CD4-positive, alpha-beta T cell (primary cell): ENCODE results near the gene SRSF7. TPM values are rescaled to one million over a fixed set of nuclear protein-coding genes. Genes with fewer than 3 reads are reported as not detected.
A peak's percentile ranks its signal among the peaks of the same experiment; 100 is the strongest.

Experiments
- ATAC-seq: fragments of 200-7000 bp; cut with Tn5 transposase; one replicate; pipeline ENCODE4 v1.10.0; 2022; ENCODE audit warnings: mild to moderate bottlenecking; ENCODE audit not compliant: poor library complexity
- CTCF ChIA-PET: fragments of 350-600 bp; sonication (Branson Sonifier 250); formaldehyde crosslinking; loops from one replicate; lab custom pipeline; 2021; ENCODE audit warnings: antibody characterized with exemption, inconsistent platforms; lab: Charles Lee
- POLR2A ChIA-PET: fragments of 350-600 bp; sonication (Branson Sonifier 250); formaldehyde crosslinking; loops from one replicate; lab custom pipeline; 2021; ENCODE audit warnings: antibody characterized with exemption, inconsistent platforms; lab: Charles Lee
- DNase-seq, 14 experiments: peaks; one replicate each; pipeline ENCODE4 v3.0.0-alpha.2; 2013 to 2020; ENCODE audit warnings: mixed read lengths in 2 of 14
- H3K27ac ChIP-seq, 2 donors: one replicate each; pipeline versions ENCODE4 v1.5.1 to v1.7.0; 2013; ENCODE audit warnings: low read length in 2 of 2, low read depth in 1 of 2, mild to moderate bottlenecking in 1 of 2
- H3K27me3 ChIP-seq, 2 experiments: 1 replicate in 1 of 2; 2 replicates in 1 of 2; pipeline versions ENCODE4 v1.6.1 to v1.7.0; 2013; ENCODE audit warnings: low read length in 2 of 2, control low read depth in 1 of 2, mild to moderate bottlenecking in 1 of 2, moderate library complexity in 1 of 2; ENCODE audit not compliant: insufficient read depth in 2 of 2, control insufficient read depth in 1 of 2
- H3K36me3 ChIP-seq: one replicate; pipeline ENCODE4 v1.6.1; 2013; ENCODE audit warnings: low read length, control low read depth; ENCODE audit not compliant: insufficient read depth
- H3K4me1 ChIP-seq: one replicate; pipeline ENCODE4 v1.6.1; 2013; ENCODE audit warnings: low read length, control low read depth; ENCODE audit not compliant: insufficient read depth
- H3K4me3 ChIP-seq: one replicate; pipeline ENCODE4 v1.5.1; 2013; ENCODE audit warnings: mild to moderate bottlenecking, low read length, moderate library complexity
- H3K9me3 ChIP-seq, 2 experiments: 1 replicate in 1 of 2; 2 replicates in 1 of 2; pipeline versions ENCODE4 v1.6.1 to v1.7.0; 2013; ENCODE audit warnings: low read length in 2 of 2, mild to moderate bottlenecking in 2 of 2, control low read depth in 1 of 2, moderate library complexity in 1 of 2; ENCODE audit not compliant: control insufficient read depth in 1 of 2, insufficient read depth in 1 of 2
- H3K27ac Mint-ChIP-seq: one replicate; pipeline ENCODE4 v1.8.0; 2020; ENCODE audit warnings: mixed read lengths
- H3K27me3 Mint-ChIP-seq: one replicate; pipeline ENCODE4 v1.8.0; 2021; ENCODE audit warnings: mixed read lengths
- H3K36me3 Mint-ChIP-seq: one replicate; pipeline ENCODE4 v1.8.0; 2021; ENCODE audit warnings: low read depth, mixed read lengths
- H3K4me1 Mint-ChIP-seq: one replicate; pipeline ENCODE4 v1.8.0; 2021; ENCODE audit warnings: low read depth, mixed read lengths
- H3K4me3 Mint-ChIP-seq: one replicate; pipeline ENCODE4 v1.8.0; 2020; ENCODE audit warnings: mild to moderate bottlenecking, mixed read lengths
- H3K9me3 Mint-ChIP-seq: one replicate; pipeline ENCODE4 v1.8.0; 2020; ENCODE audit warnings: mixed read lengths
- CTCF ChIP-seq: fragments of 200-600 bp; IDR thresholded peaks from one replicate; pipeline ENCODE4 v1.8.0; 2022; ENCODE audit warnings: antibody characterized with exemption, mild to moderate bottlenecking
- intact Hi-C, 2 experiments: fragments of 100-400 bp; cut with DNase I in 1 of 2; cut with micrococcal nuclease in 1 of 2; formaldehyde crosslinking; loops; one replicate each; pipeline versions ENCODE4 v1.15.1 to v1.9.0; 2023 to 2025; cut with DNase I, micrococcal nuclease
- total RNA-seq, 174 experiments: library from RNA in 2 of 174; stranded (reverse) in 2 of 174; gene quantifications; one replicate each; pipeline ENCODE4 v1.2.3 and lab custom pipeline; 2021 to 2026

SRSF7 gene
- total RNA-seq, 2 experiments from 2014 or later: 550 to 557 TPM

GRCh38 chr2:38743672-38744398 is 7.3 kb downstream of the SRSF7 start:
- Mint-ChIP-seq H3K36me3 (peaks cover 88% of the 10 kb centered on the region), H3K4me3 (peak overlapping the region; percentile 23), H3K4me1 (peaks cover 80% of the 10 kb centered on the region), H3K27me3 (no peaks in the 10 kb centered on the region), H3K9me3 (no peaks in the 10 kb centered on the region), H3K27ac (peak overlapping the region; percentile 94)
- ATAC-seq (no peak), DNase-seq (no peak)
- intact Hi-C loops: loop anchor here (5.0 to 10.0 kb wide), 2 partner anchors 142 to 1659 kb away; partner anchors contain the start of genes HNRNPLL (in 2 of the 2), GPATCH11 (in 1 of the 2) and HEATR5B (in 1 of the 2)
- Histone ChIP-seq H3K4me1 (peaks cover 34% of the 10 kb centered on the region), H3K27ac (no peak overlapping the region), H3K9me3 (no peaks in the 10 kb centered on the region), H3K36me3 (peaks cover 74% of the 10 kb centered on the region), H3K4me3 (no peak overlapping the region), H3K27me3 (no peaks in the 10 kb centered on the region)
- POLR2A ChIA-PET: interaction anchor here (0.6 to 6.7 kb wide), 12 partner anchors 7 to 377 kb away, joined by 3 to 66 read pairs (median 3); partner anchors contain the start of genes GALM, SOS1 and SRSF7
- CTCF ChIA-PET: interaction anchor here (1.4 to 1.9 kb wide), 3 partner anchors 140 to 164 kb away, joined by 4 to 12 read pairs (median 7); no protein-coding TSS in a partner anchor
- no peak for TF ChIP-seq CTCF

GRCh38 chr2:38742797-38743559 is 8.2 kb downstream of the SRSF7 start:
- TF ChIP-seq CTCF: no peak
- intact Hi-C loops: loop anchor here (1.0 to 10.0 kb wide), 3 partner anchors 141 to 1658 kb away; partner anchors contain the start of genes HNRNPLL (in 2 of the 2), GPATCH11 (in 1 of the 2) and HEATR5B (in 1 of the 2)
- Histone ChIP-seq H3K27me3 (no peaks in the 10 kb centered on the region), H3K27ac (no peak overlapping the region), H3K36me3 (peaks cover 67% of the 10 kb centered on the region), H3K9me3 (no peaks in the 10 kb centered on the region), H3K4me1 (peaks cover 27% of the 10 kb centered on the region), H3K4me3 (no peak overlapping the region)
- CTCF ChIA-PET: interaction anchor here (1.2 to 2.5 kb wide), 4 partner anchors 139 to 165 kb away, joined by 3 to 12 read pairs (median 8); no protein-coding TSS in a partner anchor
- POLR2A ChIA-PET: interaction anchor here (0.6 to 6.7 kb wide), 12 partner anchors 8 to 378 kb away, joined by 3 to 66 read pairs (median 3); partner anchors contain the start of genes GALM, SOS1 and SRSF7
- peak in 1 of 14 experiments; percentile 46 for DNase-seq
- H3K9me3 Mint-ChIP-seq: no peaks in the 10 kb centered on the region
- peaks cover 88% of the 10 kb centered on the region for H3K36me3 Mint-ChIP-seq
- H3K27ac Mint-ChIP-seq: peak overlapping the region; percentile 94
- H3K27me3 Mint-ChIP-seq: no peaks in the 10 kb centered on the region
- no peak overlapping the region for H3K4me3 Mint-ChIP-seq
- peaks cover 72% of the 10 kb centered on the region for H3K4me1 Mint-ChIP-seq
- peak; percentile 20 for ATAC-seq
